Hematopoietic multipotent progenitor cell treated with erythropoietin and hydrocortisone succinate and interleukin-3 and kit ligand, for 17 days (in vitro differentiated cells): Measurements from ENCODE around the gene SLC4A2.
"Not testable (repeated sequence)": the region's sequence is repeated elsewhere in the genome, so short reads cannot be mapped to it uniquely, and the experiment has no call there.

Experiments
- DNase-seq: peaks from one replicate; pipeline ENCODE4 v3.0.0-alpha.2; 2015; ENCODE audit warnings: low spot score

The SLC4A2 gene, protein sequence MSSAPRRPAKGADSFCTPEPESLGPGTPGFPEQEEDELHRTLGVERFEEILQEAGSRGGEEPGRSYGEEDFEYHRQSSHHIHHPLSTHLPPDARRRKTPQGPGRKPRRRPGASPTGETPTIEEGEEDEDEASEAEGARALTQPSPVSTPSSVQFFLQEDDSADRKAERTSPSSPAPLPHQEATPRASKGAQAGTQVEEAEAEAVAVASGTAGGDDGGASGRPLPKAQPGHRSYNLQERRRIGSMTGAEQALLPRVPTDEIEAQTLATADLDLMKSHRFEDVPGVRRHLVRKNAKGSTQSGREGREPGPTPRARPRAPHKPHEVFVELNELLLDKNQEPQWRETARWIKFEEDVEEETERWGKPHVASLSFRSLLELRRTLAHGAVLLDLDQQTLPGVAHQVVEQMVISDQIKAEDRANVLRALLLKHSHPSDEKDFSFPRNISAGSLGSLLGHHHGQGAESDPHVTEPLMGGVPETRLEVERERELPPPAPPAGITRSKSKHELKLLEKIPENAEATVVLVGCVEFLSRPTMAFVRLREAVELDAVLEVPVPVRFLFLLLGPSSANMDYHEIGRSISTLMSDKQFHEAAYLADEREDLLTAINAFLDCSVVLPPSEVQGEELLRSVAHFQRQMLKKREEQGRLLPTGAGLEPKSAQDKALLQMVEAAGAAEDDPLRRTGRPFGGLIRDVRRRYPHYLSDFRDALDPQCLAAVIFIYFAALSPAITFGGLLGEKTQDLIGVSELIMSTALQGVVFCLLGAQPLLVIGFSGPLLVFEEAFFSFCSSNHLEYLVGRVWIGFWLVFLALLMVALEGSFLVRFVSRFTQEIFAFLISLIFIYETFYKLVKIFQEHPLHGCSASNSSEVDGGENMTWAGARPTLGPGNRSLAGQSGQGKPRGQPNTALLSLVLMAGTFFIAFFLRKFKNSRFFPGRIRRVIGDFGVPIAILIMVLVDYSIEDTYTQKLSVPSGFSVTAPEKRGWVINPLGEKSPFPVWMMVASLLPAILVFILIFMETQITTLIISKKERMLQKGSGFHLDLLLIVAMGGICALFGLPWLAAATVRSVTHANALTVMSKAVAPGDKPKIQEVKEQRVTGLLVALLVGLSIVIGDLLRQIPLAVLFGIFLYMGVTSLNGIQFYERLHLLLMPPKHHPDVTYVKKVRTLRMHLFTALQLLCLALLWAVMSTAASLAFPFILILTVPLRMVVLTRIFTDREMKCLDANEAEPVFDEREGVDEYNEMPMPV

DNA sequence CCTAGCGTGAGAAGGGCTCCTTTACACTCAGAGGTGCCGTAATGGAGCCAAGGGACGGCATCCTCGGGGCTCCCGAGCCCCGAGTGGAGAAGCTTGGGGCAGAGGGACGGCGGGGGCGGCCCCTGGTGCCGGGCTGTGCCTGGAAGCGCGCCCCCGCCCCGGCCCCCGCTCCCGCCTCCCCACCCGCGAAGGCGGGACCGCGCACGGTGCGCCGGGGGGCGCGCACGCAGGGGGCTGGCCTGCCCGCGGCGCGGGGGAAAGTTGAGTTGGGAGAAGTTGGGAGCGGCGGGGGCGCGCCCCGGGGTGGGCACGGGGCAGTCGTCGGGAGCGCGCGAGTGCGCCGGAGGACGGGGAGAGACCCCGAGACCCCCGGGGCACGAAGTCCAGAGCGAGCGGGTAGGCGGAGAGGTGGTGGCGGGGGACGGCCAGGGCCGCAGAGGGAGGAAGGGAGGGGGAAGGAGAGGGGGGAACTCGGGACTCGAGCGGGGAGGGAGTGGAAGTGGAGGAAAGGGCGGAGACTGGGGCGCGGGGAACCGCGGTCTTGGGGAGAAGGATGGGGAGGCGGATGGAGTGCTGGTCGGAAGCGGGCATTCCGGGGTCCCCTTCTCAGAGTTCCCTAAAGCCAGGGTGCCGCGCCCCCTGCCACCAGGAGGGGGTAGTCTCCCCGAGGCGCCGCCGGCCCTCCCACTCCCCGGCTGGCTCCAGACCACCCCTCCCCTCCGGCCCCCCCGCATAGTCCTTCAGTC lies at the start of gene SLC4A2:
SLC4A2 (plus strand) TSS at position 223 of the 746 bp plus-strand sequence. CDS start 2,399 bp downstream, outside the sequence.
- DNase-seq, result peak; percentile 41

DNA sequence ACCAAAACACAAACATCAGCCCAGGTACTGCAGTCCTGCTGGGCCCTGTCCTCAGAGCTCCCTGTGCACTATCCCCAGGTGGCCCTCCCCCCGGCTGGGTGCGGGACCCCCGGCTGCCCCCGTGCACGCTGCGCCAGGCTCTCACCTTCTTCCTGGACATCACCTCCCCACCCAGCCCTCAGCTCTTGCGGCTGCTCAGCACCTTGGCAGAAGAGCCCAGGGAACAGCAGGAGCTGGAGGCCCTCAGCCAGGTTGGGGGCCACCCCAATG lies 49.4 kb upstream of the SLC4A2 start:
- no peak for DNase-seq

DNA sequence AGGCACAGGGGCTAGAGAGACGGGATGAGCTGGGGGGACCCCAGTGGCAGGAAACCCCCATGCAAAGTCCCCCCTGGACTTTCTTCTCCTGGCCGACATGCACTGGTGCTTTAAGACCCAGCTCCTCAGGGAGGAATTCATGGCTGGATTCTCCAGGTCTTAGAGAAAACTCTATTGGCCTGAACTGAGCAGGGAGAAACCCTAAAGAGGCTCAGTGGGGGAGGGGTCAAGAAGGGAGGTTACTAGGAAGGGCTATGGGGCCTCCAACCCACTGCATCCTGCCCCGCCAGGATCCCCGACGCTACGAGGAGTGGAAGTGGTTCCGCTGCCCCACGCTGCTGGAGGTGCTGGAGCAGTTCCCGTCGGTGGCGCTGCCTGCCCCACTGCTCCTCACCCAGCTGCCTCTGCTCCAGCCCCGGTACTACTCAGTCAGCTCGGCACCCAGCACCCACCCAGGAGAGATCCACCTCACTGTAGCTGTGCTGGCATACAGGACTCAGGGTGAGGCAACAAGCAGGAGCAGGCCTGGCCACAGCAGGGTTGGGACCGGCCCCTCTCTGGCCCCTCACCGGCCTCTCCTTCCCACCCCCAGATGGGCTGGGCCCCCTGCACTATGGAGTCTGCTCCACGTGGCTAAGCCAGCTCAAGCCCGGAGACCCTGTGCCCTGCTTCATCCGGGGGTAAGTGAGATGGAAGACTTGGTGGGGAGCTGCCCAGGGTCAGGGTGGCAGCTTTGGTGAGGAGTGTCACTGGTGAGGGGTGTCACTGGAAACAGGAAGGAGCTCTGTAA lies 48.9 kb upstream of the SLC4A2 start:
- no peak for DNase-seq

DNA sequence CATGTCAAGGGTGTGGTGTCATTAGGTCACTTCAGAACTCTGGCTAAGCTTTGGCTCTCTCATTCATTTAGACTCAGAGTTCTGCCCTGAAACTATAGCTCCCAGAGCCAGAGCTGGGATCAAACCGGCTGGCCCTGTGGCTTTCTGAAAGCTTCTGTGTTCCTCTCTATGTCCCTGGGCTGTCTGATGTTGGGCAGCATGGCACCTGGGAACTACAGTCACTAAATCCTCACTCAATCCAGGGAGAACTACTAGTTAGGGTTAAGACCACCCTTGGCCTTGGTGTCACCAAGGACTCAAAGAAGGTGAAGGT lies 48.3 kb upstream of the SLC4A2 start:
- no peak for DNase-seq

DNA sequence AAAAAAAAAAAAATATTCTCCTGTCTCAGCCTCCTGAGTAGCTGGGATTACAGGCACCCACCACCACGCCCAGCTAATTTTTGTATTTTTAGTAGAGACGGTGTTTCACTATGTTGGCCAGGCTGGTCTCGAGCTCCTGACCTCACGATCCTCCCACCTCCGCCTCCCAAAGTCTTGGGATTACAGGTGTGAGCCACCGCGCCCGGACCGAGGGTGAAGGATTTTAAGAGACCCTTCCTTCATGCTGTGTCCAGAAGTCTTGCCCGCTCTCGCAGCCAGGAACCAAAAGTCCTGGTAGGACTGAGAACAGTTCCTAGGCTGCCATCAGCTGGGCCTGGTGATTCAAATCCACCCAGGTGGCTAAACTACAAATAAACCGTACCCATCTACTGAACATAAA lies 47.8 kb upstream of the SLC4A2 start:
- not testable (repeated sequence) for DNase-seq

DNA sequence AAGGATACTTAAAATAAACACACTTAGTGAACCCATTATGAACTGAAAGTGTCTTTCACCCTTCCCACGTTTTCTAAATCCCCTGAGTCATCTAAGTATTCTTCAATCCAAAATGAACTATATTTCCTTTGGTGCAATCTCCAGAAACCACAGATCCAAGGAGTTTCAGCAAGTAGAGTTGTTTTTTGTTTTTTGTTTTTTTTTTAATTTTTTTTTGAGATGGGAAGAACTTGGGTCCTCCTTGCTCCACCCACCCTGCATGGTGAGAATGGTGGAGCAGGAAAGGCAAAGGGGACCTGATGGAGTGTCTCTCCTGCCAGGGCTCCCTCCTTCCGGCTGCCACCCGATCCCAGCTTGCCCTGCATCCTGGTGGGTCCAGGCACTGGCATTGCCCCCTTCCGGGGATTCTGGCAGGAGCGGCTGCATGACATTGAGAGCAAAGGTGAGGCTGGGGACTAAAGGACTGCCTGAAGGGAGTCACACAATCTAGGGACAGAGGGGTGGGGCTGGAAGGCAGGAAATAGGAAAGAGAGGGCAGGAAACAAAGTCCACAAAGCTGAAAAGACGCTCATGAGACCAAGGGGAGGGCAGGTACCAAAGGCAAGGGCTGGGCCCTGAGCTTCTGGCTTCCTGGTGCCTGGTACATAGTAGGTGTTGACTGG lies 47.2 kb upstream of the SLC4A2 start:
- DNase-seq, result no peak

DNA sequence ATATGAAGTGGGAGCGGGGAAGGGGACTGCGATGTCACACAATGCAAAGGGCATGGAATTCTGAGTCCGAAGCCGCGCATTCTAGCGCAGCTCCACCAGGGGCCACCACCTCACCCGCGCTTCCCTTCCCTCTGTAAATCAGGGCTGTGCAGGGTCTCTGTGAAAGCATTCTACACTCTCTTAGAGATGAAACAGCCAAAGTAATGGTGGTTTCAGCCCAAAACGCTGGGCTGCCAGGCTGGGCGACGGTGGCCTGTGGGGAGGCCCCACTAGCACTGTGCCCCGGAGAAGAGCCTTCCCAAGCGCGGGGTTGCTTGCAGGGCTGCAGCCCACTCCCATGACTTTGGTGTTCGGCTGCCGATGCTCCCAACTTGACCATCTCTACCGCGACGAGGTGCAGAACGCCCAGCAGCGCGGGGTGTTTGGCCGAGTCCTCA lies 46.5 kb upstream of the SLC4A2 start:
- DNase-seq, result peak; percentile 24

DNA sequence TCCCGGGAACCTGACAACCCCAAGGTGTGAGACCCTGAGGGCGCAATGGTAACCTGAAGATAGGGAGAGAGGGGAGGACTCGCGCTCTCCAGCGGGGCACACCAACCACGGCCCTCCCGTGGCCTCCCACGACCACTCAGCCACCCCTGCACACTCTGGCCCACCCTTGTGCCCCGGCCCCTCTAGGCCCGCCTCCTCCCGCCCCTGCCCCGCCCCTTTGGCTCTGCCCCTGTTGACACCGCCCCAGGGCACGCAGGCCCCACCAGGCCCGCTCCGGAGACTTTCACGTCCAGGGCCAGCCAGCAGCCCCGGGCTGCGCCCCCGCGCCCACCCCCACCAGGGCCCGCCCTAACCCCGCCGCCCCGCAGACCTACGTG lies 46.0 kb upstream of the SLC4A2 start:
- no peak for DNase-seq

DNA sequence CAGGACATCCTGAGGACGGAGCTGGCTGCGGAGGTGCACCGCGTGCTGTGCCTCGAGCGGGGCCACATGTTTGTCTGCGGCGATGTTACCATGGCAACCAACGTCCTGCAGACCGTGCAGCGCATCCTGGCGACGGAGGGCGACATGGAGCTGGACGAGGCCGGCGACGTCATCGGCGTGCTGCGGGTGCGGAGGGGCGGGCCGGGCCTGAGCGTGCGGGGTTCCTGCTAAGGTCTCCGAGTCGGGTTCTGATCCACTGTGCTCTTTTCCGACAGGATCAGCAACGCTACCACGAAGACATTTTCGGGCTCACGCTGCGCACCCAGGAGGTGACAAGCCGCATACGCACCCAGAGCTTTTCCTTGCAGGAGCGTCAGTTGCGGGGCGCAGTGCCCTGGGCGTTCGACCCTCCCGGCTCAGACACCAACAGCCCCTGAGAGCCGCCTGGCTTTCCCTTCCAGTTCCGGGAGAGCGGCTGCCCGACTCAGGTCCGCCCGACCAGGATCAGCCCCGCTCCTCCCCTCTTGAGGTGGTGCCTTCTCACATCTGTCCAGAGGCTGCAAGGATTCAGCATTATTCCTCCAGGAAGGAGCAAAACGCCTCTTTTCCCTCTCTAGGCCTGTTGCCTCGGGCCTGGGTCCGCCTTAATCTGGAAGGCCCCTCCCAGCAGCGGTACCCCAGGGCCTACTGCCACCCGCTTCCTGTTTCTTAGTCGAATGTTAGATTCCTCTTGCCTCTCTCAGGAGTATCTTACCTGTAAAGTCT lies 45.5 kb upstream of the SLC4A2 start:
- peak; percentile 80 for DNase-seq

DNA sequence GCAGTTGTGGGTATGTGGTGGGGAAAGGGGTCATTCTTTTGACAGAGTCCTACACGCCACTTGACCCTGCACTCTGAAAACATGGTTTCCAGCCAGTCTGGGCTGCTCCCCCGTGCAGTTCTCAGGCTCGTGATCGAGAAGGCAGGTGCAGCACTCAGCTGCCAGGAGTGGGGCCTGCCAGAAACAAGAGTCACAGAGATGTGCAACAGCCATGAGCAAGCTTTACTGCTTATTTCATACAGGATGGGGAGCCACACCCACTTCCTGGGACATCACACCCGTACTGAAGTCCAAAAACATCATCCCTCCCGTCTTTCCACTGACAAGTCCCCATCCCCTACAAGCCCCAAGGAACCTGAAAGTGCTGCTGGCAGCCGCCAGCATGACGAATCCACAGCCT lies 44.4 kb upstream of the SLC4A2 start:
- DNase-seq, result no peak

DNA sequence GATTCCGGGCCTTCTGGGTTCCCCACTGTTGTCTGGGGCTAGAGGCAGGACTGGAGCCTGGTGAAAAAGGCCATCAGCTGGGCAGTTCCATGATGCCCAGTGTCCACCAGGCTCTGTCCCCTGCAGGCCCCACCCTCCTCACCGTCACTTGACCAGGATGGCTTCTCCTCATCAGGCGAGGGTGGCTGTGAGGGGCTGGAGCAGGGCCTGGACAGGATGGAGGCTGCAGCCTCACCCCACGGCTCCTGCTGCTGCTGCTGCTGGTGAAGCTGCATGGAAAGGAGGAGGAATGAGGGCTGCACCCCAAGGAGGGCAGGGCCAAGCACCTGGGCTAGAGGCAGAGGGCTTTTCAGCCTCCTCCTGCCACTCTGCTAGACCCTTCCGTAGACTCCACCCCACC lies 43.4 kb upstream of the SLC4A2 start:
- no peak for DNase-seq

DNA sequence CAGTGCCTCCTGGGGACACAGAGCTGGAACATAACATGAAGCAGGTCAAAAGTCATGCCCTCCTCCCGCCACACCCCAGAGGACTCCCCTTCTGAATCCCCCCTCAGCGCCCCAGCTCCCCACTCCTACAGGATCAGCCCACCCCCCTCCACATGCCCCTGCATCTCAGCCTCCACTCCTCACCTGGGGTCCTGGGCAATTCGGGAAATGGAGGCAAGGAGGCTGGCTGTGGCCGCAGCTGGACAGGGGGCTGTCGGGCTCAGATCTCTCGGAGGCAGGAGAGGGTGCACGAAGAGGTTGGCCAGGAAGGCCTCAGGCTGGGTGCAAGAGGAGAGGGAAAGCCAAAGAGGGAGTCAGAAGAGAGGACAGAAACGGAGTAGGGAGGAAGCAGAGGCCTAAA lies 42.9 kb upstream of the SLC4A2 start:
- DNase-seq, result no peak

DNA sequence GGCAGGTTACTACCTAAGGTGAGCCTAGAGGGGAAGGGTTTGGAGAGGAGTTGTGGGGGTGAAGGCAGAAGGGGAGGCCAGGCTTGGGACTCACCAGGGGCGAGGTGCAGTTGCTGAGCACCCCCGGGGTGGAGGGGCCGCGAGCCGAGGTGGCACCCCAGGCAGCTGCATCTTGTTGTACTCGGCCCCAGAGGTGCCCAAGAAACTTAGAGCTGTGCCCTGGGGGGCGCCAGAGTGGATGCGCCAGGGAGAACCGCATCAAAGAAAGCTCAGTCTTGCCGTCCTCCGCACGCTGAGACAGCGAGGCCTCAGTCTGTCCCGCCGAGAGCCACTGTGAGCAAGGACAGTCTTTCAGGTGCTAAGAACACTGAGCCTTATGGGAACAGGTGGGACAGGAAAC lies 42.4 kb upstream of the SLC4A2 start:
- DNase-seq, result no peak

DNA sequence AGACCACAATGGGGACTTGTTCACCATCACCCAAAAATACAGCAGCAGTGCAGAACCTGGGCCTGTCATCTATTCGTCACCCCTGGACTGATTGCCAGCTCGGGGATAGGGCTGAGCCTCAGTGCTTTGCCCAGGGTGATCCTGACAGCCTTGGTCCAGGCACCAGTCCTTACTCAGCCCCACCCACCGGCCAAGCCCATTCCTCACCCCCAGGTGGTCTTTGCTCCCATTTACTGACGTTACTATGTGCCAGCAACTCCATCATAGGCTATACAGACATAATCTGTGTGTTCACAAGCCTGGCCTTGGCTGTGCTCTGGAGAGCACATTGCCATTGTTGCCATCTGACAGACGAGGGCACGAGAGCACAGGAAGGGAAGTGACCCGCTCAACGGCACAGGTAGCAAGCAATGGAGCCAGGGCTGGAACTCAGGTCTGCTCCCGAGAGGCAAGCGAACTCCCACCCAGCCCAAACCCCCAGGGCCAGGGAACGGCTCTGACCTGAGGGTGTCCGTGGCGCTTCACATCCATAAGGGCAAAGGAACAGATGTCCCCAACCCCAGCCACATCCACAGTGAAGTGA lies 41.9 kb upstream of the SLC4A2 start:
- no peak for DNase-seq

DNA sequence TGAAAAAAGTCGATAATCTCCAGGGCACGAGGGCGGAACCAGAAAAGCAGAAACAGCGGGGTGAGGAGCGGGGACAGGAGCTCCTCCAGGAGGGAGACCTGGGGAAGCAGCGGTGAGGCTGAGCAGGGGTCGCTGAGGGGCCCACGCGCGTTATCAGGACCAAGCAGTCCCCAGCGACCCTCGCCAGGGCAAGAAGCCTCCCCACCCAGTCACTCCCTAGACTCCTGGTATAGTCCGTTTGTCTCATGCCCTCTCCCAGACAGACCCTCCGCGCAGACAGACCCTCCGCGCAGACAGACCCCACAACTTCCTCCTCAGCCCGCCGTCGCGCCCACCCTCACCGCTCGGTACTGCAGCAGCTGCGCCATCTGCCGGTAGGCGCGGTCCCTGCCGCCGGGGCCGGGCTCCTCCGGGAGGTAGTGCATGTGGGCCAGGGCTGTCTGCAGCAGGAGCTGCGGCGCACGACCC lies 41.4 kb upstream of the SLC4A2 start:
- peak; percentile 51 for DNase-seq

DNA sequence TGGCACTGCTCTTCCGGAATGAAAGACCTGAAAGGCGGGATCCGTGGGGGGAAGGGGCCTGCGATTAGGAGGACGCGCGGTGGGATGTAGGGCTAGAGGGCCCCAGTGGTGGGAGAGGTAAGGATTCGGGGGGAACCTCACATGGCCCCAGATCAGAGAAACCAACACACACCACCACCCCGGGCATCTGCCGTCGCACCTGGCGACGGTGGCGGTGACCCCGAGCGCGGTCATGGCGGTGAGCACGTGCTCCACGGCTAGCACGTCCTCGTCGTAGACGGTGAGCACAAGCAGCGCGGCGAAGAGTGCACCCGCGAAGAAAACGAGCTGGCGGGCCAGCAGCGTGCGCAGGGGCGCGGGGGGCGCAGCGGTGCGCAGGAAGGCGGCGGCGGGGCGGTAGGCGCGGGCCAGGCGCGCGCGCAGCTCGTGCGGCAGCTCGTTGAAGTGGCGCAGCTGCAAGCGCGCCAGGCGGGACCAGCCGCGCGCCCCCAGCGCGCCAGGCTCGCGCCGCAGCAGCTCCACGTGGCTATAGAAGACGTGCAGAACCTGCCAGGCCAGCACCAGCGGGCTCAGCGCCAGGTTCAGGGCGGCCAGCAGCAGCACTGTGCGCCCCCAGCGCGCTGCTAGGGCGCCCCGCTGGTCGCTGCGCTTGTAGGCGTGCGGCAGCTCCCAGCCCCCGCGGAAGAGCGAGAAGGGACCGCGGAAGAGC lies 40.8 kb upstream of the SLC4A2 start:
- DNase-seq, result no peak

DNA sequence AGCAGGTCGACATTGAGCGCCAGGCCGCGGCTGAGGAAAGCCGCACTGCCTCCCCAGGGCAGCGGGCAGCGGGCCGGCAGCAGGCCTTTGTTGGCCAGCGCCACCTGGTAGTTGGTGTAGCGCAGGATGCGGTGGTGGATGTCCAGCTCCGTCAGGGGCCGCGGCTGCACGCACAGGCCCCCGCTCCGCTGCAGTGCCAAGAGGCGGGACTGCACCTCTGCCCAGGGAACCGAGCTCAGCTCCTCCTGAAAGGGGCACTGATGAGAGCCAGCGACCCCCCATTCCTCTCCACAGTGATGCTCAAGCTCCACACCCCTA lies 40.3 kb upstream of the SLC4A2 start:
- no peak for DNase-seq

DNA sequence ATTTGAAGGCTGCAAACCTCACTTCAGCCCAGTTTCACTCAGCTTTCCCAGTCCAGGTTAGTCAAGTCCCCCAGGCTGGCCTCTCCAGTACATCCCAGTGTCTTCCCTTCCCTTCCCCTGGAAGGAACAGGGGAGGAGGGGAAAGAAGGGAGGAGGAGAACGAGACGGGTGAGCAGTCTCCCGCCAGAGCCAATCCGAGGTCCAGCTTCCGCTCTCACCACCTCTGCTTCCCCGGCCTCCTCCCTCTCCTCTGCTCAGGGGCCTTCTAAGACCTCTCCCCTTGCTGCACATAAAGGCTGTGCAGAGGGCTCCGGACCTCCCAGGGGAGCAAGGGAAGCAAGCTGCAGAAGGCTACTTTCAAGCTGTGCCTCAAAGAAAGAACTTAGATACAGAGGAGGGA lies 39.2 kb upstream of the SLC4A2 start:
- DNase-seq, result no peak

DNA sequence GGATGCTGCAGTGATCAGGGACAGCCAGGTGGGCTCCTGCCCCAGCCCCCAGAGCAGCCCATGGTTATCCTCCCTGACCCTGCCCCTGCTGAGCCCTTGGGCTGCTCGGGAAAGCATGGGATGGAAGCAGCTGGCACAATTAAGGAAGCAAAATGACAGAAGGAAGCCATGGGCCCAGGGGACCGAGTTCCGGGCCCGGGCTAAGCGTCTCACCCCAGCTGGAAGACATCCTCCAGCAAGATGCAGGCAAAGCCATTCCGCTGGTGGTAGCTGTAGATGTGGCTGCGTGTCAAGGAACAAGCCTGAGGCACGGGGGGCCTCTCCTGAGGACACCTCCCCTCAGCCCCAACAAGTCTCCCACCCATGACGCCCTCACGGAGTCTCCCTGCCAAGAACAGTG lies 36.2 kb upstream of the SLC4A2 start:
- no peak for DNase-seq
